SU-DHL-6 (cell line): ENCODE data around the gene PROK1.

Experiments used
- H2AFZ ChIP-seq: fragments of 200-600 bp; sonication (generic); 2 replicates; pipeline ENCODE4 v1.6.1; 2014; ENCODE audit warnings: low read depth, mild to moderate bottlenecking, moderate library complexity, mixed read lengths, antibody characterized with exemption, low read length; ENCODE audit not compliant: severe bottlenecking
- H3F3A ChIP-seq: fragments of 200-600 bp; shearing (Covaris generic); 2 replicates; pipeline ENCODE4 v1.6.0; 2016; ENCODE audit warnings: antibody characterized with exemption, mild to moderate bottlenecking; ENCODE audit not compliant: insufficient read depth
- H3K27ac ChIP-seq: fragments of 200-600 bp; sonication (generic); 2 replicates; pipeline ENCODE4 v1.5.1; 2016; ENCODE audit warnings: low read depth, mild to moderate bottlenecking, low read length, moderate library complexity, mixed read lengths
- H3K27me3 ChIP-seq: fragments of 200-600 bp; sonication (generic), shearing (Covaris generic); 2 replicates; pipeline ENCODE4 v1.6.0; 2014; ENCODE audit warnings: mild to moderate bottlenecking, low read length
- H3K36me3 ChIP-seq: fragments of 200-600 bp; sonication (generic); 2 replicates; pipeline ENCODE4 v1.6.1; 2014; ENCODE audit warnings: mild to moderate bottlenecking, low read length, mixed read lengths
- H3K4me2 ChIP-seq: fragments of 300-600, 200-600 bp; shearing (Covaris generic), sonication (generic); 2 replicates; pipeline ENCODE4 v1.6.0; 2014; ENCODE audit warnings: low read length, low read depth, mild to moderate bottlenecking; ENCODE audit not compliant: poor library complexity, severe bottlenecking
- H3K4me3 ChIP-seq: fragments of 200-600 bp; sonication (generic); 2 replicates; pipeline ENCODE4 v1.5.1; 2014; ENCODE audit warnings: antibody characterized with exemption, low read length, mild to moderate bottlenecking, mixed read lengths; ENCODE audit not compliant: insufficient read depth, poor library complexity, severe bottlenecking
- H3K79me2 ChIP-seq: fragments of 200-600 bp; sonication (generic); 2 replicates; pipeline ENCODE4 v1.6.1; 2014; ENCODE audit warnings: mild to moderate bottlenecking, low read length, moderate library complexity; ENCODE audit not compliant: insufficient read depth
- H3K9ac ChIP-seq: fragments of 200-600 bp; sonication (generic); 2 replicates; pipeline ENCODE4 v1.7.0; 2014; ENCODE audit warnings: mild to moderate bottlenecking, low read length
- H3K9me2 ChIP-seq: fragments of 200-600 bp; sonication (generic); replicated peaks from 2 replicates; pipeline ENCODE4 v1.6.1; 2014; ENCODE audit warnings: low read length; ENCODE audit not compliant: insufficient read depth
- H3K9me3 ChIP-seq: fragments of 200-600 bp; sonication (generic); 2 replicates; pipeline ENCODE4 v1.6.1; 2014; ENCODE audit warnings: low read length, mixed read lengths; ENCODE audit not compliant: insufficient read depth
- H4K20me1 ChIP-seq: fragments of 200-600 bp; sonication (generic); 2 replicates; pipeline ENCODE4 v1.6.1; 2014; ENCODE audit warnings: low read depth, mild to moderate bottlenecking, antibody characterized with exemption, low read length, moderate library complexity, mixed read lengths
- EZH2phosphoT487 ChIP-seq: fragments of 200-600 bp; sonication (generic), shearing (Covaris generic); conservative IDR thresholded peaks from 2 replicates; pipeline ENCODE4 v1.6.1; 2018; ENCODE audit warnings: mild to moderate bottlenecking, antibody characterized with exemption, low read length, moderate library complexity, mixed read lengths
- TF ChIP-seq, protein P1 (sequence below): fragments of 200-600 bp; sonication (generic); IDR thresholded peaks from one replicate; pipeline ENCODE4 v1.5.1; 2017; ENCODE audit warnings: antibody characterized with exemption, mild to moderate bottlenecking, low read length, moderate library complexity; ENCODE audit not compliant: insufficient read depth, poor library complexity, severe bottlenecking

PROK1 gene

DNA sequence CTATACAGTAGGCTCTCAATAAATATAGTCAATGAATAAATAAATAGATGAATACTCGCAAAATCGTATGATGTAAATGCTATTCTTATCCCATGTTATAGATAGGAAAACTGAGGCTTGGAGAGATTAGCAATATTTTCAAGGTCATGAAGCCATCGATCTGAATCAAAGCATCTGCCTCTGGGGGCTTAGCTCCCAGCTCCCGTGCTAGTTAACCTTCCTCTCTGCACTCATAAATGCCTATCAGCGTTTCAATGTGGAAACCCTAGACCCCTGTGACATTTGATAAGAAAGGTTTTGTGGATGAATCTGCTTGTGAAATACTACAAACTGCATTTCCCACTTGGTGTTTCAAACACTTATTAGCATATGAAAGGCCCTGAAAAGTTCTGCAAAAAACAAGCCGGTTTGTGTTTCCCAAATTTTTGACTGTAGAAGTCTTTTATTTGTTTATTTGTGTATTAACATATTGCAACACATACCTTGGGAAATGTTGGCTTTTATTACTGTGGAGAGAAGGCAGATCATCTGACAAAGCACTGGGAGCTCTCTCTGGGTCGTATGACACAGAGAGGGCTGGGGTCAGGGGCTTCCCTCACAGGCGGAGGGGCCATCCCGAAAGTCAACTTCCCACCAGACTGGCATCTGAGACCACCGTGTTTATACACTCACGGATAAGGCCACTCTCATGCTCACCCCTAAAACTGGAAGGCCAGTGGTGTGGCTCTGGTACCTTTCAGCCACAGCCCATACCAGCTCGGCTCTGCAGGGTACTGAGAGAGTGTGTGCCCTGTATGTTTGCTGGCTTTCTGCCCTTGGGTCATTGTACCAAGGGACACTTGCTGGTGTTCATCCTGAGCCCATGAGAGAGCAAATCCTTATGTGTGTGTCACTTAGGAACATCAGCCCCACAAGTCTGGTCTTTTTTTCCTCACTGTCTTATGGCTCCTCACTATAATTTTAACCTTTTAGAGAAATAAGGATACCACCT, 993 bp upstream of the PROK1 start:
- no peaks in the 10 kb centered on the region for H3K9me3 ChIP-seq
- no peaks in the 10 kb centered on the region for H3K27me3 ChIP-seq
- H3K9me2 ChIP-seq = no peaks in the 10 kb centered on the region
- H3F3A ChIP-seq = no peaks in the 10 kb centered on the region
- H3K9ac ChIP-seq = no peak overlapping the region
- H3K4me2 ChIP-seq = no peak overlapping the region
- H3K4me3 ChIP-seq = no peak overlapping the region
- no peak overlapping the region for H2AFZ ChIP-seq
- H3K79me2 ChIP-seq = no peaks in the 10 kb centered on the region
- no peak overlapping the region for H3K27ac ChIP-seq
- H3K36me3 ChIP-seq = no peaks in the 10 kb centered on the region
- no peaks in the 10 kb centered on the region for H4K20me1 ChIP-seq
- TF ChIP-seq, protein P1, sequence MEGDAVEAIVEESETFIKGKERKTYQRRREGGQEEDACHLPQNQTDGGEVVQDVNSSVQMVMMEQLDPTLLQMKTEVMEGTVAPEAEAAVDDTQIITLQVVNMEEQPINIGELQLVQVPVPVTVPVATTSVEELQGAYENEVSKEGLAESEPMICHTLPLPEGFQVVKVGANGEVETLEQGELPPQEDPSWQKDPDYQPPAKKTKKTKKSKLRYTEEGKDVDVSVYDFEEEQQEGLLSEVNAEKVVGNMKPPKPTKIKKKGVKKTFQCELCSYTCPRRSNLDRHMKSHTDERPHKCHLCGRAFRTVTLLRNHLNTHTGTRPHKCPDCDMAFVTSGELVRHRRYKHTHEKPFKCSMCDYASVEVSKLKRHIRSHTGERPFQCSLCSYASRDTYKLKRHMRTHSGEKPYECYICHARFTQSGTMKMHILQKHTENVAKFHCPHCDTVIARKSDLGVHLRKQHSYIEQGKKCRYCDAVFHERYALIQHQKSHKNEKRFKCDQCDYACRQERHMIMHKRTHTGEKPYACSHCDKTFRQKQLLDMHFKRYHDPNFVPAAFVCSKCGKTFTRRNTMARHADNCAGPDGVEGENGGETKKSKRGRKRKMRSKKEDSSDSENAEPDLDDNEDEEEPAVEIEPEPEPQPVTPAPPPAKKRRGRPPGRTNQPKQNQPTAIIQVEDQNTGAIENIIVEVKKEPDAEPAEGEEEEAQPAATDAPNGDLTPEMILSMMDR = no peak
- TF ChIP-seq EZH2phosphoT487 = no peak

DNA sequence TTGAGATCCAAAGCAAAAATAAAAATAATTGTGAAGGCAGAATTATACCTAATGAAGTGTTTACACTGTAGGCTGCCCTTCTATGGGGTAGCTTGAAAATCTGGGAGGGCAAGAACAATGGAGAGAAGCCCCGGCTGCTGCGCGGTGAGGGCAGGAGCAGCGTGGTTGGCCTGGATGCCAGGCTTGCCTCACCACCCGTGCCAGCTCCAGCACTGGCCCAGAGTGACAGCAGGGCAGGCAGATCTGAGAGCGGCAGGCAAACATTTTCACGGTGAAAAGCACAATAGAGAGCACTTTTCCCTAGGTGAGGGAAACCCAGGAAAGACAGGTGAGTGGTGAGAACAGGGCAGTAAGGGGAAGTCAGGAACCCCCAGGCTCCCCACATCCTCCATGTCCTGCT, 1.4 kb downstream of the PROK1 start:
- H2AFZ ChIP-seq = no peak overlapping the region
- no peaks in the 10 kb centered on the region for H3K27me3 ChIP-seq
- TF ChIP-seq, protein P1 = no peak
- no peak for TF ChIP-seq EZH2phosphoT487
- H3K9me3 ChIP-seq = no peaks in the 10 kb centered on the region
- no peaks in the 10 kb centered on the region for H3K36me3 ChIP-seq
- H3K27ac ChIP-seq = no peak overlapping the region
- H3K9ac ChIP-seq = no peak overlapping the region
- H3K79me2 ChIP-seq = no peaks in the 10 kb centered on the region
- H4K20me1 ChIP-seq = no peaks in the 10 kb centered on the region
- no peak overlapping the region for H3K4me2 ChIP-seq
- no peaks in the 10 kb centered on the region for H3K9me2 ChIP-seq
- H3K4me3 ChIP-seq = no peak overlapping the region
- H3F3A ChIP-seq = no peaks in the 10 kb centered on the region

DNA sequence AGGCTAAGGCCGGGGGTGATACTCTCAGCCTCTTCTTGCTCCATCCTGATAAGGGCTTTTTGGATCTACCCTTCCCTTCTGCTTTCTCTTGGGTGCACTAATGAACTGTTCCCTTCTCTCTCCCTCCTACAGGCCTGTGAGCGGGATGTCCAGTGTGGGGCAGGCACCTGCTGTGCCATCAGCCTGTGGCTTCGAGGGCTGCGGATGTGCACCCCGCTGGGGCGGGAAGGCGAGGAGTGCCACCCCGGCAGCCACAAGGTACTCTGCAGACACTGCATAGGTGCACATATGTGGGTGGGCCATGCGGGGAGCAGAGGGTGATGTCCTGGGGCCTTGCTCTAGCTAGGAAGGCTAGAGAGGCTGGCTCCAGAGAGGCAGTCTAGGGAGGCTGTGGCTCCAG, 2.9 kb downstream of the PROK1 start:
- Histone ChIP-seq H3K4me2 (no peak overlapping the region), H3K9me2 (no peaks in the 10 kb centered on the region), H3K9ac (no peak overlapping the region), H3K27ac (no peak overlapping the region), H3K27me3 (no peaks in the 10 kb centered on the region), H3K9me3 (no peaks in the 10 kb centered on the region), H4K20me1 (no peaks in the 10 kb centered on the region), H3K4me3 (no peak overlapping the region), H3K79me2 (no peaks in the 10 kb centered on the region), H2AFZ (no peak overlapping the region), H3K36me3 (no peaks in the 10 kb centered on the region), H3F3A (no peaks in the 10 kb centered on the region)
- TF ChIP-seq, protein P1 = no peak
- TF ChIP-seq EZH2phosphoT487 = no peak
